PC-9 (cell line): ENCODE data around the gene TMEM198. TPM values are rescaled to one million over a fixed set of nuclear protein-coding genes. Genes with fewer than 3 reads are reported as not detected.

Experiments used
- BruUV-seq: library from RNA; stranded (reverse); fragments of 400-500 nt; replicated peaks from 2 replicates; lab custom pipeline; 2021; lab: Mats Ljungman, UMichigan
- CTCF ChIA-PET: fragments of 300-600 bp; sonication (Branson Sonifier 250); formaldehyde crosslinking; loops from one replicate; lab custom pipeline; 2022; ENCODE audit warnings: antibody characterized with exemption; lab: Charles Lee
- POLR2A ChIA-PET: fragments of 300-600 bp; sonication (Branson Sonifier 250); formaldehyde crosslinking; loops from one replicate; lab custom pipeline; 2022; ENCODE audit warnings: antibody characterized with exemption; ENCODE audit not compliant: unreplicated experiment; lab: Charles Lee
- DNase-seq, 2 experiments: peaks; one replicate each; pipeline versions ENCODE4 v3.0.0 to v3.0.0-alpha.2; 2015 to 2022; ENCODE audit warnings: mixed read lengths in 1 of 2
- H2AFZ ChIP-seq: fragments of 200-600 bp; sonication (generic); 2 replicates; pipeline ENCODE4 v1.8.1; 2017; ENCODE audit warnings: antibody characterized with exemption
- H3F3A ChIP-seq: fragments of 200-600 bp; sonication (generic); 2 replicates; pipeline ENCODE4 v1.8.1; 2017; ENCODE audit warnings: antibody characterized with exemption, mild to moderate bottlenecking, low read depth; ENCODE audit not compliant: insufficient read depth
- H3K27ac ChIP-seq: fragments of 200-600 bp; sonication (generic); 2 replicates; pipeline ENCODE4 v1.6.1; 2016; ENCODE audit warnings: mixed run types
- H3K27me3 ChIP-seq: fragments of 200-600 bp; sonication (generic); 2 replicates; pipeline ENCODE4 v1.6.1; 2016; ENCODE audit warnings: low read depth, mixed run types; ENCODE audit not compliant: insufficient read depth
- H3K36me3 ChIP-seq: fragments of 200-600 bp; sonication (generic); 2 replicates; pipeline ENCODE4 v1.6.1; 2016; ENCODE audit warnings: low read depth, mixed run types
- H3K4me1 ChIP-seq: fragments of 200-600 bp; sonication (generic); replicated peaks from 2 replicates; pipeline ENCODE4 v1.6.1; 2016; ENCODE audit warnings: mixed run types; ENCODE audit not compliant: insufficient read depth
- H3K4me2 ChIP-seq: fragments of 200-600 bp; sonication (generic); 2 replicates; pipeline ENCODE4 v1.6.1; 2017; ENCODE audit warnings: mixed run types
- H3K4me3 ChIP-seq: fragments of 200-600 bp; sonication (generic); 2 replicates; pipeline ENCODE4 v1.6.1; 2016; ENCODE audit warnings: mixed run types
- H3K79me2 ChIP-seq: fragments of 200-600 bp; sonication (generic); 2 replicates; pipeline ENCODE4 v1.6.1; 2017; ENCODE audit warnings: low read depth, mixed run types
- H3K9me2 ChIP-seq: fragments of 200-600 bp; sonication (generic); 2 replicates; pipeline ENCODE4 v1.8.1; 2017; ENCODE audit warnings: mild to moderate bottlenecking; ENCODE audit not compliant: insufficient read depth
- H3K9me3 ChIP-seq: fragments of 200-600 bp; sonication (generic); 2 replicates; pipeline ENCODE4 v1.8.1; 2016; ENCODE audit warnings: low read depth; ENCODE audit not compliant: insufficient read depth
- H4K20me1 ChIP-seq: fragments of 200-600 bp; sonication (generic); 2 replicates; pipeline ENCODE4 v1.8.1; 2017; ENCODE audit not compliant: insufficient read depth
- EZH2 ChIP-seq: fragments of 200-600 bp; sonication (generic); IDR thresholded peaks from 2 replicates; pipeline ENCODE4 v1.8.0; 2017; ENCODE audit warnings: antibody characterized with exemption, low read depth
- intact Hi-C: fragments of 100-400 bp; cut with micrococcal nuclease; formaldehyde crosslinking; loops from one replicate; pipeline ENCODE4 v1.10.0; 2022; ENCODE audit not compliant: unreplicated experiment
- total RNA-seq: library from RNA; stranded (reverse); gene quantifications from 2 replicates; pipeline ENCODE4 v1.2.3, GENCODE V29; 2021
- TF ChIP-seq, protein P1 (sequence below): fragments of 200-600 bp; sonication (generic); conservative IDR thresholded peaks from 2 replicates; pipeline ENCODE4 v1.6.1; 2017; ENCODE audit warnings: mixed run types, antibody characterized with exemption, mild to moderate bottlenecking, moderate library complexity

TMEM198 gene
- total RNA-seq, 1 experiment from 2014 or later = 3.6 TPM

DNA sequence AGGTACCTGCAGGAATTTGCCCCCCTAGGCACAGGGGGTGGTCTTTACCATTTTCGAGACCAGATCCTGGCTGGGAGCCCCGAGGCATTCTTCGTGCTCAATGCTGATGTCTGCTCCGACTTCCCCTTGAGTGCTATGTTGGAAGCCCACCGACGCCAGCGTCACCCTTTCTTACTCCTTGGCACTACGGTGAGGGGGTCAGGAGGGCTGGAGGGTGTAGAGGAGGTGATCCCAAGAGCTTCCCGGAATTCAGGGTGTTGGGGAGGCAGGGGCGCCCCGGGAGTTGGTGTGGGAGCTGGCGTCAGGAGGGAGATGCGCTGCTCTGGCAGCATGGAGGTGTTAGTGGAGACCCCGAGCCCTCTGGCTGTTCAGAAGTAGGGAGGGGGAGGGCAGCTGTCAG lies 42.0 kb upstream of the TMEM198 start:
- Histone ChIP-seq H3K27ac (no peak overlapping the region), H3K9me3 (no peaks in the 10 kb centered on the region), H3K9me2 (no peaks in the 10 kb centered on the region), H4K20me1 (no peaks in the 10 kb centered on the region), H3F3A (peaks cover 4% of the 10 kb centered on the region; the same call in 1 of the 2 replicates), H3K27me3 (no peaks in the 10 kb centered on the region), H3K79me2 (peaks cover 18% of the 10 kb centered on the region; the same call in 1 of the 2 replicates), H3K4me3 (no peak overlapping the region), H2AFZ (no peak overlapping the region), H3K36me3 (no peaks in the 10 kb centered on the region; the same call in 1 of the 2 replicates), H3K4me2 (no peak overlapping the region), H3K4me1 (peaks cover 19% of the 10 kb centered on the region)
- POLR2A ChIA-PET = no interaction called here
- no peak for DNase-seq
- intact Hi-C loops = no loop called here
- TF ChIP-seq, protein P1, sequence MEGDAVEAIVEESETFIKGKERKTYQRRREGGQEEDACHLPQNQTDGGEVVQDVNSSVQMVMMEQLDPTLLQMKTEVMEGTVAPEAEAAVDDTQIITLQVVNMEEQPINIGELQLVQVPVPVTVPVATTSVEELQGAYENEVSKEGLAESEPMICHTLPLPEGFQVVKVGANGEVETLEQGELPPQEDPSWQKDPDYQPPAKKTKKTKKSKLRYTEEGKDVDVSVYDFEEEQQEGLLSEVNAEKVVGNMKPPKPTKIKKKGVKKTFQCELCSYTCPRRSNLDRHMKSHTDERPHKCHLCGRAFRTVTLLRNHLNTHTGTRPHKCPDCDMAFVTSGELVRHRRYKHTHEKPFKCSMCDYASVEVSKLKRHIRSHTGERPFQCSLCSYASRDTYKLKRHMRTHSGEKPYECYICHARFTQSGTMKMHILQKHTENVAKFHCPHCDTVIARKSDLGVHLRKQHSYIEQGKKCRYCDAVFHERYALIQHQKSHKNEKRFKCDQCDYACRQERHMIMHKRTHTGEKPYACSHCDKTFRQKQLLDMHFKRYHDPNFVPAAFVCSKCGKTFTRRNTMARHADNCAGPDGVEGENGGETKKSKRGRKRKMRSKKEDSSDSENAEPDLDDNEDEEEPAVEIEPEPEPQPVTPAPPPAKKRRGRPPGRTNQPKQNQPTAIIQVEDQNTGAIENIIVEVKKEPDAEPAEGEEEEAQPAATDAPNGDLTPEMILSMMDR = no peak
- TF ChIP-seq EZH2 = no peak
- BruUV-seq = no TSS peak
- CTCF ChIA-PET = no interaction called here

DNA sequence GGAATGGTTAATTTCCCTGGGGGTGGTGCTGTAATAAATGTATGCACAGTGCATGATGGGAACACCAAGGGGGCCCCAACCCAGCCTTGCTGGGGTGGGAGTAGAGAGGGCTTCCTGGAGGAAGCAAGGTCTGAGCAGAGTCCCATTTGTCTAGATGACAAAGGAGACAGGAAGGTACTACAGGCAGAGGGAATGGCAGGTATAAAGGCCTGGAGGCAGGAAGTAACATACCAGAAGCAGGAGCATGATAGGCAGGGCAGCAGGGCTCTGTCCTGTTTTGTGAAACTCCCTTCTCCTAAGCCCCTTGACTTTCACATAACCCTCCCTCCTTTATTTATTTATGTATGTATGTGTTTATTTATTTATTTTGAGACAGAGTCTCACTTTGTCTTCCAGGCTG lies 41.2 kb upstream of the TMEM198 start:
- no peak overlapping the region for H3K4me3 ChIP-seq
- POLR2A ChIA-PET = no interaction called here
- CTCF ChIA-PET = no interaction called here
- H3K27me3 ChIP-seq = no peaks in the 10 kb centered on the region
- no peak overlapping the region for H2AFZ ChIP-seq
- no peak for DNase-seq
- TF ChIP-seq, protein P1 = no peak
- TF ChIP-seq EZH2 = no peak
- H3K27ac ChIP-seq = no peak overlapping the region
- H3K79me2 ChIP-seq = peaks cover 18% of the 10 kb centered on the region; the same call in 1 of the 2 replicates
- H3K4me2 ChIP-seq = no peak overlapping the region
- peaks cover 4% of the 10 kb centered on the region; the same call in 1 of the 2 replicates for H3F3A ChIP-seq
- intact Hi-C loops = no loop called here
- H4K20me1 ChIP-seq = no peaks in the 10 kb centered on the region
- peaks cover 15% of the 10 kb centered on the region for H3K4me1 ChIP-seq
- no peaks in the 10 kb centered on the region for H3K9me2 ChIP-seq
- no TSS peak for BruUV-seq
- no peaks in the 10 kb centered on the region; the same call in 1 of the 2 replicates for H3K36me3 ChIP-seq
- H3K9me3 ChIP-seq = no peaks in the 10 kb centered on the region

DNA sequence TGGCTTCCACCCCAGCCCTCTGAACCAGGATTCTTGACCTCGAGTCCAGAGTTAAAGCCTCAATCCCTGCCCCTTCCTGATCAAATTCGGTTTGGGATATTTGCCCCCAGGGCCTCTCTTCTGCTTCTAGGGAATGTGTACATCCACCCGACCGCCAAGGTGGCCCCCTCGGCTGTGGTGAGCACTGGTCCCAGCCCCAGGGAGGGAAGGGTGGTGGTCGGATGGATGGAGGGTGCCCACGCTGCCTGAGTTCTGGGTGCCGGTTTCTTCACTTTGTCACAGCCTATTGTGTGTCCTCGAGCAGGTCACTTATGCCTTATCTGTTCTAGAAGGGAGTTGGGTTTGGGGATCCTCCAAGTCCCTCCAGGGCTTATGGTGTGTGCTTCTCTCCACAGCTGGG lies 38.2 kb upstream of the TMEM198 start:
- H3K4me2 ChIP-seq = no peak overlapping the region
- H2AFZ ChIP-seq = no peak overlapping the region
- H3K27me3 ChIP-seq = peaks cover 5% of the 10 kb centered on the region; the same call in 1 of the 2 replicates
- no peaks in the 10 kb centered on the region for H4K20me1 ChIP-seq
- H3K27ac ChIP-seq = no peak overlapping the region
- H3K36me3 ChIP-seq = no peaks in the 10 kb centered on the region; the same call in 1 of the 2 replicates
- no peaks in the 10 kb centered on the region for H3F3A ChIP-seq
- no peaks in the 10 kb centered on the region for H3K9me2 ChIP-seq
- no TSS peak for BruUV-seq
- intact Hi-C loops = no loop called here
- no peaks in the 10 kb centered on the region for H3K9me3 ChIP-seq
- no peak overlapping the region for H3K4me3 ChIP-seq
- no peaks in the 10 kb centered on the region for H3K4me1 ChIP-seq
- POLR2A ChIA-PET = no interaction called here
- peaks cover 1% of the 10 kb centered on the region; the same call in 1 of the 2 replicates for H3K79me2 ChIP-seq
- DNase-seq = no peak
- CTCF ChIA-PET = no interaction called here
- no peak for TF ChIP-seq EZH2
- TF ChIP-seq, protein P1 = no peak
